ENCODE results near the gene FAM32A.
"Not testable (repeated sequence)": the region's sequence is repeated elsewhere in the genome, so short reads cannot be mapped to it uniquely, and the experiment has no call there.

DNA sequence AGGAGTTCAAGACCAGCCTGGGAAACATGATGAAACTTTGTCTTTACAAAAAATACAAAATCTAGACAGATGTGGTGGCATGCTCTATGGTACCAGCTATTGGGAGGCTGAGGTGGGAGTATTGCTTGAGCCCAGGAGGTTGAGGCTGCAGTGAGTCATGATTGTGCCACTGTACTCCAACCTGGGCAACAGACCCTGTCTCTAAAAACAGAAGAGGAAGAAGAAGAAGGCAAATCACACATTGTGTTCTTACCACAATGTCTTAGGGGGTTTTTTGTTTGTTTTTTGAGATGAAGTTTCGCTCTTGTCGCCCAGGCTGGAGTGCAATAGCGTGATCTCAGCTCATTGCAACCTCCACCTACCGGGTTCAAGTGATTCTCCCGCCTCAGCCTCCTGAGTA lies 6.3 kb upstream of the FAM32A start:
- TF ChIP-seq, protein P1, sequence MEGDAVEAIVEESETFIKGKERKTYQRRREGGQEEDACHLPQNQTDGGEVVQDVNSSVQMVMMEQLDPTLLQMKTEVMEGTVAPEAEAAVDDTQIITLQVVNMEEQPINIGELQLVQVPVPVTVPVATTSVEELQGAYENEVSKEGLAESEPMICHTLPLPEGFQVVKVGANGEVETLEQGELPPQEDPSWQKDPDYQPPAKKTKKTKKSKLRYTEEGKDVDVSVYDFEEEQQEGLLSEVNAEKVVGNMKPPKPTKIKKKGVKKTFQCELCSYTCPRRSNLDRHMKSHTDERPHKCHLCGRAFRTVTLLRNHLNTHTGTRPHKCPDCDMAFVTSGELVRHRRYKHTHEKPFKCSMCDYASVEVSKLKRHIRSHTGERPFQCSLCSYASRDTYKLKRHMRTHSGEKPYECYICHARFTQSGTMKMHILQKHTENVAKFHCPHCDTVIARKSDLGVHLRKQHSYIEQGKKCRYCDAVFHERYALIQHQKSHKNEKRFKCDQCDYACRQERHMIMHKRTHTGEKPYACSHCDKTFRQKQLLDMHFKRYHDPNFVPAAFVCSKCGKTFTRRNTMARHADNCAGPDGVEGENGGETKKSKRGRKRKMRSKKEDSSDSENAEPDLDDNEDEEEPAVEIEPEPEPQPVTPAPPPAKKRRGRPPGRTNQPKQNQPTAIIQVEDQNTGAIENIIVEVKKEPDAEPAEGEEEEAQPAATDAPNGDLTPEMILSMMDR (IDR thresholded peaks at IDR 0.05) = not testable (repeated sequence)
- TF ChIP-seq POLR2A (IDR thresholded peaks at IDR 0.05) = not testable (repeated sequence)

Measured in tibial nerve (tissue), 3 donors.